A549 (cell line): ENCODE measurements around the gene TRIP10.

Experiments
- BHLHE40 ChIP-seq: IDR thresholded peaks from 2 replicates; pipeline ENCODE4 v1.6.1; 2012; ENCODE audit warnings: low read depth, low read length, inconsistent platforms
- CHD2 ChIP-seq: fragments of 150-350 bp; IDR thresholded peaks from 2 replicates; pipeline ENCODE4 v1.6.1; 2014; ENCODE audit warnings: low read length; ENCODE audit not compliant: partially characterized antibody
- CHD4 ChIP-seq: fragments of 200-600 bp; sonication (generic); IDR thresholded peaks from 2 replicates; pipeline ENCODE4 v1.6.1; 2016; ENCODE audit warnings: antibody characterized with exemption, mild to moderate bottlenecking, borderline replicate concordance
- FOSL2 ChIP-seq, 2 experiments: fragments of 450-650 bp in 1 of 2; fragments of >200 bp in 1 of 2; sonication (Bioruptor Twin) in 1 of 2; formaldehyde crosslinking; IDR thresholded peaks; 2 replicates each; pipeline versions ENCODE4 v1.5.0 to v1.6.1; 2016 to 2020; ENCODE audit warnings: mild to moderate bottlenecking in 1 of 2, moderate library complexity in 1 of 2
- JUN ChIP-seq, 2 experiments: fragments of >200 bp; sonication (Bioruptor Twin); formaldehyde crosslinking; IDR thresholded peaks; 2 replicates in 1 of 2; 3 replicates in 1 of 2; pipeline ENCODE4 v1.6.1; 2016 to 2017
- KDM1A ChIP-seq: fragments of 200-600 bp; sonication (generic); IDR thresholded peaks from 2 replicates; pipeline ENCODE4 v1.6.1; 2016; ENCODE audit warnings: low read depth, mild to moderate bottlenecking
- MYC ChIP-seq: IDR thresholded peaks from 2 replicates; pipeline ENCODE4 v1.6.1; 2012; ENCODE audit warnings: mild to moderate bottlenecking, inconsistent platforms, low read length, improper control_type of control experiment, borderline replicate concordance
- POLR2A ChIP-seq: IDR thresholded peaks from 2 replicates; pipeline ENCODE4 v1.6.1; 2012; ENCODE audit warnings: mild to moderate bottlenecking, low read length
- RFX5 ChIP-seq: fragments of 450-650 bp; IDR thresholded peaks from 2 replicates; pipeline ENCODE4 v1.7.1; 2014; ENCODE audit warnings: antibody characterized with exemption, mild to moderate bottlenecking, moderate library complexity
- RNF2 ChIP-seq: fragments of 200-600 bp; sonication (generic); IDR thresholded peaks from 2 replicates; pipeline ENCODE4 v1.6.1; 2016; ENCODE audit warnings: low read depth, mild to moderate bottlenecking, antibody characterized with exemption, moderate library complexity, borderline replicate concordance
- SMC3 ChIP-seq: fragments of >200 bp; sonication (Bioruptor Twin); formaldehyde crosslinking; IDR thresholded peaks from 3 replicates; pipeline ENCODE4 v1.6.1; 2018; ENCODE audit warnings: inconsistent platforms
- ZFP36 ChIP-seq: fragments of 450-650 bp; IDR thresholded peaks from 2 replicates; pipeline ENCODE4 v1.6.1; 2014; ENCODE audit warnings: borderline replicate concordance; ENCODE audit not compliant: partially characterized antibody
- TF ChIP-seq, protein P1 (sequence below): IDR thresholded peaks from 2 replicates; pipeline ENCODE4 v1.6.1; 2012
- TF ChIP-seq, protein P2 (sequence below): fragments of >200 bp; sonication (Bioruptor Twin); formaldehyde crosslinking; IDR thresholded peaks from 3 replicates; pipeline ENCODE4 v1.5.1; 2016

DNA sequence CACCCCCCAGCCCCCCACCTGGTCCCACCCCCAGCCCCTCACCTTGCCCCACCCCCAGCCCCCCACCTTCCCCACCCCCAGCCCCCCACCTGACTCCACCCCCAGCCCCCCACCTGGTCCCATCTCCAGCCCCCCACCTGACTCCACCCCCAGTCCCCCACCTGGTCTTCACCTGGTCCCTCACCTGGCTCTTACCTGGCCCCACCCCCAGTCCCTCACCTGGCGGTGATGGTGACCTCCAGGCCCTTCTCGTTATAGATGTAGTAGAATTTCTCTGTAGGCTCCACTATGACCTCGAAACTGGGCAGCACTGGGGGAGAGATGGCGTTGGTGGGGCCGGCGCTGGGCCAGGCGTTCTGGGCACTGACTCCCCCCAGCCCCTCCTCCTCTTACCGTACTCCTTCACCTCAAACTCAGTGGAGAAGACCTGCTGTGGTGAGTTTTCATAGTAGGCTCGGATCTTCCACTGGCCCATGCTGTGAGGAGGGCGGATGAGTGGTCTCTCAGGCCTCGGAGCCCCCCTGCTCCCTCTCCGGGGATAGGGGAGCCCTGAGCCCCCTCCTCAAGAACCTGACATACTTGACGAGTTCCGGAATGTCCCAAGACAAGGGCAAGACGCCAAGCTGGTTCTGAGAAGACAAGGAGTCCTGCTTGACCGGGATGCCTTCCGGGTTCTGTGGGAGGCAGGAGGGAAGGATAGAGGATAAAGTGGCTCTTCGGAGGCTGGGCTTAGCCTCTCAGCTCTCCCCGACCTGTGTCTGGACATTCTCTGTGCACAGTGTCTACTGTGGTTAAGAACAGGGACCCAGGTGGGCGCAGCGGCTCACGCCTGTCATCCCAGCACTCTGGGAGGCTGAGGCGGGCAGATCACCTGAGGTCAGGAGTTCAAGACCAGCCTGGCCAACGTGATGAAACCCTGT lies 25.4 kb upstream of the TRIP10 start:
- TF ChIP-seq FOSL2 (IDR thresholded peaks at IDR 0.05), result no peak
- no peak for TF ChIP-seq FOSL2 (CRISPR knock-in tag; IDR thresholded peaks at IDR 0.05)
- TF ChIP-seq, protein P1, sequence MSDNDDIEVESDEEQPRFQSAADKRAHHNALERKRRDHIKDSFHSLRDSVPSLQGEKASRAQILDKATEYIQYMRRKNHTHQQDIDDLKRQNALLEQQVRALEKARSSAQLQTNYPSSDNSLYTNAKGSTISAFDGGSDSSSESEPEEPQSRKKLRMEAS, result no peak
- TF ChIP-seq KDM1A, result no peak
- no peak for TF ChIP-seq CHD4
- TF ChIP-seq POLR2A, result no peak
- TF ChIP-seq, protein P2, sequence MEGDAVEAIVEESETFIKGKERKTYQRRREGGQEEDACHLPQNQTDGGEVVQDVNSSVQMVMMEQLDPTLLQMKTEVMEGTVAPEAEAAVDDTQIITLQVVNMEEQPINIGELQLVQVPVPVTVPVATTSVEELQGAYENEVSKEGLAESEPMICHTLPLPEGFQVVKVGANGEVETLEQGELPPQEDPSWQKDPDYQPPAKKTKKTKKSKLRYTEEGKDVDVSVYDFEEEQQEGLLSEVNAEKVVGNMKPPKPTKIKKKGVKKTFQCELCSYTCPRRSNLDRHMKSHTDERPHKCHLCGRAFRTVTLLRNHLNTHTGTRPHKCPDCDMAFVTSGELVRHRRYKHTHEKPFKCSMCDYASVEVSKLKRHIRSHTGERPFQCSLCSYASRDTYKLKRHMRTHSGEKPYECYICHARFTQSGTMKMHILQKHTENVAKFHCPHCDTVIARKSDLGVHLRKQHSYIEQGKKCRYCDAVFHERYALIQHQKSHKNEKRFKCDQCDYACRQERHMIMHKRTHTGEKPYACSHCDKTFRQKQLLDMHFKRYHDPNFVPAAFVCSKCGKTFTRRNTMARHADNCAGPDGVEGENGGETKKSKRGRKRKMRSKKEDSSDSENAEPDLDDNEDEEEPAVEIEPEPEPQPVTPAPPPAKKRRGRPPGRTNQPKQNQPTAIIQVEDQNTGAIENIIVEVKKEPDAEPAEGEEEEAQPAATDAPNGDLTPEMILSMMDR, result no peak
- no peak for TF ChIP-seq BHLHE40
- no peak for TF ChIP-seq CHD2
- no peak for TF ChIP-seq SMC3
- TF ChIP-seq RNF2, result no peak
- no peak for TF ChIP-seq MYC
- TF ChIP-seq RFX5, result no peak
- no peak for TF ChIP-seq JUN (IDR thresholded peaks at IDR 0.05)
- no peak for TF ChIP-seq ZFP36
